B cell (primary cell): ENCODE results near the gene CEP164. TPM values are rescaled to one million over a fixed set of nuclear protein-coding genes. Genes with fewer than 3 reads are reported as not detected.

Source experiments
- ATAC-seq: fragments of 200-7000 bp; cut with Tn5 transposase; one replicate; pipeline ENCODE4 v1.10.0; 2021; ENCODE audit warnings: low read depth, mild to moderate bottlenecking, moderate number of reproducible peaks, moderate library complexity
- CTCF ChIA-PET: fragments of 350-600 bp; sonication (Branson Sonifier 250); formaldehyde crosslinking; loops from one replicate; lab custom pipeline; 2021; ENCODE audit warnings: antibody characterized with exemption, inconsistent platforms; lab: Charles Lee
- POLR2A ChIA-PET: fragments of 350-600 bp; sonication (Branson Sonifier 250); formaldehyde crosslinking; loops from one replicate; lab custom pipeline; 2021; ENCODE audit warnings: antibody characterized with exemption; lab: Charles Lee
- DNase-seq: peaks from one replicate; pipeline ENCODE4 v3.0.0; 2013
- H2AFZ ChIP-seq: 2 replicates; pipeline ENCODE4 v1.6.1; 2012; ENCODE audit warnings: mild to moderate bottlenecking, low read depth, low read length; ENCODE audit not compliant: insufficient read depth, poor library complexity, severe bottlenecking
- H3K27ac ChIP-seq, 2 donors: 1 replicate in 1 of 2; 2 replicates in 1 of 2; pipeline ENCODE4 v1.5.1; 2012 to 2013; ENCODE audit warnings: low read length in 2 of 2, mild to moderate bottlenecking in 2 of 2, moderate library complexity in 1 of 2
- H3K27me3 ChIP-seq, 4 experiments: fragments of 200-600 bp in 1 of 4; sonication (generic) in 1 of 4; replicated peaks in 1 of 4; 1 replicate in 2 of 4; 2 replicates in 2 of 4; pipeline versions ENCODE4 v1.6.1 to v1.7.0; 2013 to 2016; ENCODE audit warnings: low read length in 3 of 4, mild to moderate bottlenecking in 2 of 4, mixed read lengths in 1 of 4, moderate library complexity in 1 of 4; ENCODE audit not compliant: insufficient read depth in 4 of 4, control insufficient read depth in 3 of 4; ENCODE audit errors: control extremely low read depth in 1 of 4
- H3K36me3 ChIP-seq, 2 experiments: replicated peaks in 1 of 2; 1 replicate in 1 of 2; 2 replicates in 1 of 2; pipeline versions ENCODE4 v1.6.1 to v1.7.1; 2013; ENCODE audit warnings: low read length in 1 of 2; ENCODE audit not compliant: insufficient read depth in 2 of 2, control insufficient read depth in 1 of 2; ENCODE audit errors: control extremely low read depth in 1 of 2, extremely low read depth in 1 of 2
- H3K4me1 ChIP-seq, 2 donors: fragments of 200-600 bp in 1 of 2; sonication (generic) in 1 of 2; 1 replicate in 1 of 2; 2 replicates in 1 of 2; pipeline versions ENCODE4 v1.5.1 to v1.6.1; 2013 to 2017; ENCODE audit warnings: low read length in 2 of 2; ENCODE audit not compliant: control insufficient read depth in 2 of 2, insufficient read depth in 2 of 2
- H3K4me2 ChIP-seq: replicated peaks from 2 replicates; pipeline ENCODE3; 2012; ENCODE audit warnings: mild to moderate bottlenecking, low read depth, low read length; ENCODE audit not compliant: poor library complexity, severe bottlenecking
- H3K4me3 ChIP-seq, 5 experiments: fragments of 200-600 bp in 1 of 5; sonication (generic) in 1 of 5; 1 replicate in 3 of 5; 2 replicates in 2 of 5; pipeline versions ENCODE4 v1.5.1 to v1.7.0; 2011 to 2016; ENCODE audit warnings: low read length in 4 of 5, mild to moderate bottlenecking in 4 of 5, low read depth in 2 of 5, control low read depth in 1 of 5, moderate library complexity in 1 of 5; ENCODE audit not compliant: insufficient read depth in 1 of 5; ENCODE audit errors: control extremely low read depth in 1 of 5, extremely low read depth in 1 of 5
- H3K79me2 ChIP-seq: fragments of 200-600 bp; sonication (generic); one replicate; pipeline ENCODE4 v1.6.0; 2016; ENCODE audit warnings: low read length; ENCODE audit not compliant: control insufficient read depth, insufficient read depth
- H3K9ac ChIP-seq: fragments of 200-600 bp; sonication (generic); 2 replicates; pipeline ENCODE4 v1.6.1; 2017; ENCODE audit warnings: mild to moderate bottlenecking, low read length, moderate library complexity
- H3K9me3 ChIP-seq, 3 donors: one replicate each; pipeline versions ENCODE4 v1.6.1 to v1.7.1; 2013; ENCODE audit warnings: low read length in 2 of 3; ENCODE audit not compliant: control insufficient read depth in 2 of 3, insufficient read depth in 1 of 3; ENCODE audit errors: control extremely low read depth in 1 of 3
- H4K20me1 ChIP-seq: 2 replicates; pipeline ENCODE4 v1.6.0; 2012; ENCODE audit warnings: mild to moderate bottlenecking, low read length; ENCODE audit not compliant: insufficient read depth, control insufficient read depth, poor library complexity, severe bottlenecking
- H3K27ac Mint-ChIP-seq: one replicate; pipeline ENCODE4 v1.8.0; 2021; ENCODE audit warnings: mixed read lengths
- H3K27me3 Mint-ChIP-seq: one replicate; pipeline ENCODE4 v1.8.0; 2021; ENCODE audit warnings: mixed read lengths
- H3K4me1 Mint-ChIP-seq: one replicate; pipeline ENCODE4 v1.8.0; 2021; ENCODE audit warnings: mixed read lengths
- H3K4me3 Mint-ChIP-seq: one replicate; pipeline ENCODE4 v1.8.0; 2021; ENCODE audit warnings: mixed read lengths
- H3K9me3 Mint-ChIP-seq: one replicate; pipeline ENCODE4 v1.8.0; 2022; ENCODE audit warnings: mixed read lengths; ENCODE audit not compliant: insufficient read depth
- EZH2 ChIP-seq: IDR thresholded peaks from 2 replicates; pipeline ENCODE4 v1.6.1; 2012; ENCODE audit warnings: borderline replicate concordance, low read depth, mild to moderate bottlenecking, moderate library complexity, low read length; ENCODE audit not compliant: insufficient read depth, poor library complexity, severe bottlenecking
- WGBS: methylation state at CpG from one replicate; pipeline ENCODE4 v1.1.5; 2013; ENCODE audit warnings: missing lambda C conversion rate; ENCODE audit not compliant: insufficient coverage; 5-methylcytosine and 5-hydroxymethylcytosine counted together
- intact Hi-C: fragments of 100-400 bp; cut with micrococcal nuclease; formaldehyde crosslinking; loops from one replicate; pipeline ENCODE4 v1.10.0; 2022
- polyA minus RNA-seq: library from RNA; depleted of rRNA, polyadenylated mRNA; stranded (reverse); fragments of >200 nt; gene quantifications from 2 replicates; pipeline ENCODE4 v1.2.3, GENCODE V29; 2012
- polyA plus RNA-seq: library from polyadenylated mRNA; depleted of rRNA; stranded (reverse); fragments of >200 nt; gene quantifications from 2 replicates; pipeline ENCODE4 v1.2.3, GENCODE V29; 2012
- total RNA-seq, 2 donors: library from RNA; stranded (reverse); fragments of 120-200 nt in 1 of 2; gene quantifications; 1 replicate in 1 of 2; 2 replicates in 1 of 2; pipeline versions ENCODE4 v1.2.3 to v1.2.4, GENCODE V29; 2013 to 2022
- TF ChIP-seq, protein P1 (sequence below): fragments of 200-600 bp; IDR thresholded peaks from one replicate; pipeline ENCODE4 v1.8.0; 2022; ENCODE audit warnings: antibody characterized with exemption, mild to moderate bottlenecking

The CEP164 gene
- 48.7 and 54.8 TPM in 2 replicates for total RNA-seq
- total RNA-seq (2013): 29.0 TPM
- polyA plus RNA-seq: 31.5 and 36.8 TPM in 2 replicates
- 21.7 and 34.5 TPM in 2 replicates for polyA minus RNA-seq

DNA sequence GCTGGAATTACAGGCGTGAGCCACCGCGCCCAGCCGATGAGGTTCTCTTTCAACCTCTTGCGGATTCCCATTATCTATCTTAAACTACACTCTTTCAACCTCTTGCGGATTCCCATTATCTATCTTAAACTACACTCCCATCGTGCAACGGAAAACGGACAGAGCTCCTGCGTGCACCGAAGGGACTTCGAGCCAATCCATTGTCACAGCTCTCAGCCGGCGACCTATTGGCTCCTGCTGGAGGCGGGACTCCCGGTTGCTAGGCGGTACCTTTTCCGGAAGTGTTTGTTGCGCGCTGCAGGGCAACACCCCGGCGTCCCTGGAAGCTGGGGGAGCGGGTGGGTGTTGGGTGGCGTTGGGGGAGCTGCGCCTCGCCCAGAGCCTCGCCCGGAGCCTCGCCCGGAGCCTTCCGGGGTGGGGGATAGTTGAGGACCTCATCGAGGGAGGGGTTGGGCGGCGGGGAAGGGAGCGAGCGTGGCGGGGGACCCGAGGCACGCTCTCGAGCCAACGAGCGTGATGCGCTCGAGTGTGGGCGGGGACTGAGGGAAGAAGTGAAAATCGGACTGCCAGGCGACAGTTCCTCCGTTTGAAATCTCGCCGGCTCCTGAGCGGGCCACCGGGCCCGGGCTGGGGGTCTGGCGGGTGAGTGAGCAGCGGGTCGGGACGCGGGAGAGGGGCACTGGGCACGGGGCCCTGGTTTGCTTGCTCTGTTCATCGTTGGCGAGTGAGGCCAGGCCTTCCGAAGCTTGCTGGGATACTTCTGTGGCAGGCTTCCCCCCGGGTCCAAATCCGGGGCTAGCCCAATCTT, at the start of gene CEP164:
Gene CEP164 (plus strand): TSS at position 288 of the 808 bp plus-strand sequence. CDS start 10,733 bp downstream, outside the sequence.
- H3K36me3 ChIP-seq: no peaks in the 10 kb centered on the region
- H2AFZ ChIP-seq: peak within 1 kb of the TSS; percentile 90
- DNase-seq (peak; percentile 97), ATAC-seq (peak; percentile 92)
- H3K27me3 Mint-ChIP-seq: no peaks in the 10 kb centered on the region
- H3K4me3 Mint-ChIP-seq: peak within 1 kb of the TSS; percentile 71
- peaks cover 8% of the 10 kb centered on the region for H3K4me1 Mint-ChIP-seq
- H3K9me3 ChIP-seq: no peaks in the 10 kb centered on the region
- no peaks in the 10 kb centered on the region for H4K20me1 ChIP-seq
- peak within 1 kb of the TSS; percentile 83 for H3K9ac ChIP-seq
- H3K27me3 ChIP-seq: no peaks in the 10 kb centered on the region
- WGBS: under 1% methylated on average over 64 of the region's 64 CpGs
- H3K9me3 Mint-ChIP-seq: no peaks in the 10 kb centered on the region
- ChIA-PET POLR2A (interaction anchor here (0.6 to 1.7 kb wide), 4 partner anchors 23 to 482 kb away, joined by 3 to 11 read pairs (median 6); no protein-coding TSS in a partner anchor), CTCF (interaction anchor here (1.0 to 2.1 kb wide), 4 partner anchors 10 to 480 kb away, joined by 4 to 6 read pairs (median 4); partner anchors contain the start of gene BACE1)
- H3K27ac ChIP-seq: peak within 1 kb of the TSS; percentile 84 to 89
- no peak for TF ChIP-seq EZH2
- TF ChIP-seq, protein P1, sequence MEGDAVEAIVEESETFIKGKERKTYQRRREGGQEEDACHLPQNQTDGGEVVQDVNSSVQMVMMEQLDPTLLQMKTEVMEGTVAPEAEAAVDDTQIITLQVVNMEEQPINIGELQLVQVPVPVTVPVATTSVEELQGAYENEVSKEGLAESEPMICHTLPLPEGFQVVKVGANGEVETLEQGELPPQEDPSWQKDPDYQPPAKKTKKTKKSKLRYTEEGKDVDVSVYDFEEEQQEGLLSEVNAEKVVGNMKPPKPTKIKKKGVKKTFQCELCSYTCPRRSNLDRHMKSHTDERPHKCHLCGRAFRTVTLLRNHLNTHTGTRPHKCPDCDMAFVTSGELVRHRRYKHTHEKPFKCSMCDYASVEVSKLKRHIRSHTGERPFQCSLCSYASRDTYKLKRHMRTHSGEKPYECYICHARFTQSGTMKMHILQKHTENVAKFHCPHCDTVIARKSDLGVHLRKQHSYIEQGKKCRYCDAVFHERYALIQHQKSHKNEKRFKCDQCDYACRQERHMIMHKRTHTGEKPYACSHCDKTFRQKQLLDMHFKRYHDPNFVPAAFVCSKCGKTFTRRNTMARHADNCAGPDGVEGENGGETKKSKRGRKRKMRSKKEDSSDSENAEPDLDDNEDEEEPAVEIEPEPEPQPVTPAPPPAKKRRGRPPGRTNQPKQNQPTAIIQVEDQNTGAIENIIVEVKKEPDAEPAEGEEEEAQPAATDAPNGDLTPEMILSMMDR: no peak
- H3K4me2 ChIP-seq: peak within 1 kb of the TSS; percentile 79
- H3K27ac Mint-ChIP-seq: peak within 1 kb of the TSS; percentile 65
- peaks cover 6 to 11% of the 10 kb centered on the region in 2 donors for H3K4me1 ChIP-seq
- peaks cover 7% of the 10 kb centered on the region for H3K79me2 ChIP-seq
- intact Hi-C loops: loop anchor here (1.0 to 10.0 kb wide), 5 partner anchors 95 to 555 kb away; partner anchors contain the start of genes BUD13, PAFAH1B2, PCSK7 and RNF214
- H3K4me3 ChIP-seq: peak within 1 kb of the TSS; percentile 57 to 88 (median 79)
